Adipocyte (in vitro differentiated cells): ENCODE data around the gene IL20.

Source experiments
- DNase-seq: peaks from one replicate; pipeline ENCODE4 v3.0.0-alpha.2; 2015; ENCODE audit warnings: low read depth
- H3K27me3 ChIP-seq: replicated peaks from 2 replicates; pipeline ENCODE4 v1.7.0; 2013; ENCODE audit warnings: mild to moderate bottlenecking, low read length, moderate library complexity; ENCODE audit not compliant: control insufficient read depth, insufficient read depth
- H3K36me3 ChIP-seq: 2 replicates; pipeline ENCODE4 v1.7.0; 2013; ENCODE audit warnings: low read length, mild to moderate bottlenecking, moderate library complexity; ENCODE audit not compliant: control insufficient read depth, insufficient read depth, severe bottlenecking
- H3K4me1 ChIP-seq: 2 replicates; pipeline ENCODE4 v1.7.0; 2013; ENCODE audit warnings: mild to moderate bottlenecking, low read length, moderate library complexity; ENCODE audit not compliant: control insufficient read depth, insufficient read depth
- H3K4me3 ChIP-seq: 2 replicates; pipeline ENCODE4 v1.7.0; 2013; ENCODE audit warnings: mild to moderate bottlenecking, low read length, moderate library complexity
- H3K9ac ChIP-seq: 2 replicates; pipeline ENCODE4 v1.7.0; 2013; ENCODE audit warnings: mild to moderate bottlenecking, low read length, moderate library complexity
- H3K9me3 ChIP-seq: 2 replicates; pipeline ENCODE4 v1.7.0; 2013; ENCODE audit warnings: mild to moderate bottlenecking, low read length, moderate library complexity; ENCODE audit not compliant: control insufficient read depth

IL20 gene

DNA sequence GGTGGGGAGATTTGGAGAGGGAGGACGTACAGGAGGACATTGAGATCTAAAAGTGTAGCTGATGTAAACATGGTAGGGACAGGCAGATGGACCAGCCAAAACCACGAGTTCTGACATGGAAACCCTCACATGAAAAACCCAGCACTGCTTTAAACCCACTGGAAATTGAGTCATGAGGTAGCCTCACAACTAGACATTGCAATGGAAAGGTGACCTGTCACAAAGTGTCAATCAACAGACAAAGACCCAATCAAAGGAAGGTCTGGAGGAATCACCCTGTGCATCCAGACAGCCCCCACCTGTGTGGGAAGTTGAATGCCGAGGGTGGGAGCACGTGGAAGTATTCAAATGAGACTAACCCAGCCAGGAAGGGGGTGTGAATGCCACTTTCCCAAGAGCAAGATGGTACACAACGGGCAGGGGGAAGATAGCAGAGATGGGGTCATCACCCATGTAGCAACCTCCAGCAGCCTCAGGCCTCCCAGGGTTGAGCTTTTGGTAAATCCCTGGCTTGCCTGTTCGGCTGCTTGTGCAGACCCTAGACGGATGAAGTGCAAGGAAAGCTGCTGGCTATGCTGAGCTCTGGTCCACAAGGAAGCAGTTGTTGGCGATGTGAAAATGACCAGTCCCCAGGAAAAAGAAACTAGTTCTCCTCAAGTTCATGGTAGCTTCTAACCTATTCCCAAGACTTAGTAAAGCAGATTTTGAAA is 50.7 kb downstream of the IL20 start:
- Histone ChIP-seq H3K36me3 (no peaks in the 10 kb centered on the region), H3K27me3 (peaks cover 39% of the 10 kb centered on the region), H3K4me1 (no peaks in the 10 kb centered on the region), H3K9ac (no peak overlapping the region), H3K9me3 (no peaks in the 10 kb centered on the region), H3K4me3 (no peak overlapping the region)
- DNase-seq = no peak

DNA sequence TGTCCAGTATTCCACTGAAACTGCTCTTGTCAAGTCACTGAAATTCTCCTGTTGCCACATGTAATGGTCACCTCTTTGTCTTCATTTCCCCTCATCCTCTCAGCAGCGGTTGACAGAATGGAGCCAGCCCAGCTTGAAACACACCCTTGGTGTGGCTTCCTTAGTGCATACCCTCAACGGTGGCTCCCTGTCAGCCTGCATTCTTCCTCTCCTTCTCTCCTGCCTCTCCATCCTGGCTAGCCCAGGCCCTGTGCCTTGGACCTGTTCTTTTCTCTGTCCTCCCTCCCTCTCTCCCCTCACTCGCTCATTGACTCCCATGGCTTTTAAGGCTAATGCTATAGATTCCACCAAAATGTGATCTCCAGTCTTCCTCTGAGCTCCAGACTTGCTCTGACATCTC is 52.7 kb downstream of the IL20 start:
- no peak for DNase-seq
- H3K9ac ChIP-seq = no peak overlapping the region
- no peaks in the 10 kb centered on the region for H3K4me1 ChIP-seq
- no peaks in the 10 kb centered on the region for H3K36me3 ChIP-seq
- no peak overlapping the region for H3K4me3 ChIP-seq
- peaks cover 43% of the 10 kb centered on the region for H3K27me3 ChIP-seq
- H3K9me3 ChIP-seq = no peaks in the 10 kb centered on the region
